Erythroblast (primary cell): ENCODE results near the gene WNT5A.

Source experiments
- GATA1 ChIP-seq: IDR thresholded peaks from 2 replicates; pipeline ENCODE4 v1.6.1; 2011; ENCODE audit warnings: low read depth, mild to moderate bottlenecking, control low read depth, low read length, moderate library complexity
- POLR2A ChIP-seq: IDR thresholded peaks from 2 replicates; pipeline ENCODE4 v1.6.1; 2011; ENCODE audit warnings: mild to moderate bottlenecking, low read length

DNA sequence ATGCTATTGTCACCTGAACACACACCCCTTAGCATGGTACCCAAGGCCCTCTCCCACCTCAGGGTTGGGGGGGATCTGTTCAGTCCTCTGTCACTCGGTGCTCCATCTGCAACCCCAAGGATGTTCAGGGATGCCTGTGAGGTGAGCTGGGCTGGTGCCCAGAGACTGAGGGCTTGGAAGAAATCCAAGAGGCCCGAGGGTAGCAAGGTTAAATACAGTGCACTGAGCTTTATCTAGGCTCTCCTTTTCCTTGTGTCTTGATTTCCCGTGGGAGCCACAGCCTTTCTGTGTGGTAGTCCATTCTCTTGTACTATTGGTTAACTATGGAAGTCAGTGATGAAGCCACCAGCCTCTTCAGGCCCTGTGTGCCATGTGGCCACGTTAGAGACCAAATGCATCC lies 18.7 kb upstream of the WNT5A start:
- no peak for TF ChIP-seq POLR2A
- TF ChIP-seq GATA1 = no peak
